ENCODE measurements around the gene TRAF3IP1.

TRAF3IP1 gene

DNA sequence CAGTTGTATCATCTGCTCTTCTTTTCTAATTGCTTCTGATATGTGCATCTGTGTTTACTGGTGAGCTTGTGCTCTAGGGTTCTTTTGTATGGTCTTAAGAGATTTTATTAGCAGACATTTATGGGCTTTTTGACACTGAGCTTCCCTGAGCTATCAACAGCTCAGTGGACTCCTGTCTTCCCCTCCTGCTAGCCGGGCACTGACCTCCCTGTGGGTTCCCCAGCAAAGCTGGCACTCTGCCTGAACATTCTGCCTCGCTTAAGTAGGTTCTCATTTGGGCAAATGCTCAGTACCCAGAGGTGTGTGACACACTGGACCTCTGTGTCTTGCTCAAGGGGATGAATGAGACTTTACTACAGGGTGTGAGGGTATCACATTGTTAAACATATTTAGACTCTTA is 15.8 kb downstream of the TRAF3IP1 start:
- no peak for TF ChIP-seq SP1 (IDR thresholded peaks at IDR 0.05)
- no peak for TF ChIP-seq BHLHE40 (IDR thresholded peaks at IDR 0.05; ENCODE audit: borderline replicate concordance)
- no peak for TF ChIP-seq FOXA1 (IDR thresholded peaks at IDR 0.05)
- no peak for TF ChIP-seq CTBP1 (IDR thresholded peaks at IDR 0.05; ENCODE audit: borderline replicate concordance)
- no peak for TF ChIP-seq HDGF (IDR thresholded peaks at IDR 0.05; ENCODE audit: borderline replicate concordance)
- no peak for TF ChIP-seq FOXK2 (IDR thresholded peaks at IDR 0.05)
- no peak for TF ChIP-seq SUZ12 (IDR thresholded peaks at IDR 0.05)
- no peak for TF ChIP-seq L3MBTL2 (conservative IDR thresholded peaks at IDR 0.05)
- no peak for TF ChIP-seq ARNT (IDR thresholded peaks at IDR 0.05)
- TF ChIP-seq ELF4 (IDR thresholded peaks at IDR 0.05), result no peak
- TF ChIP-seq TARDBP (IDR thresholded peaks at IDR 0.05), result no peak
- TF ChIP-seq, protein P1, sequence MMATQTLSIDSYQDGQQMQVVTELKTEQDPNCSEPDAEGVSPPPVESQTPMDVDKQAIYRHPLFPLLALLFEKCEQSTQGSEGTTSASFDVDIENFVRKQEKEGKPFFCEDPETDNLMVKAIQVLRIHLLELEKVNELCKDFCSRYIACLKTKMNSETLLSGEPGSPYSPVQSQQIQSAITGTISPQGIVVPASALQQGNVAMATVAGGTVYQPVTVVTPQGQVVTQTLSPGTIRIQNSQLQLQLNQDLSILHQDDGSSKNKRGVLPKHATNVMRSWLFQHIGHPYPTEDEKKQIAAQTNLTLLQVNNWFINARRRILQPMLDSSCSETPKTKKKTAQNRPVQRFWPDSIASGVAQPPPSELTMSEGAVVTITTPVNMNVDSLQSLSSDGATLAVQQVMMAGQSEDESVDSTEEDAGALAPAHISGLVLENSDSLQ (IDR thresholded peaks at IDR 0.05), result no peak
- no peak for TF ChIP-seq FOXM1 (IDR thresholded peaks at IDR 0.05; ENCODE audit: borderline replicate concordance)
- no peak for TF ChIP-seq ZNF384 (IDR thresholded peaks at IDR 0.05)
- no peak for TF ChIP-seq LEF1 (IDR thresholded peaks at IDR 0.05; ENCODE audit: borderline replicate concordance)
- no peak for TF ChIP-seq NFRKB (IDR thresholded peaks at IDR 0.05)
- ChIA-PET POLR2A (no interaction called here), CTCF (no interaction called here)
- no peak for DNase-seq (ENCODE audit: extremely low spot score)

DNA sequence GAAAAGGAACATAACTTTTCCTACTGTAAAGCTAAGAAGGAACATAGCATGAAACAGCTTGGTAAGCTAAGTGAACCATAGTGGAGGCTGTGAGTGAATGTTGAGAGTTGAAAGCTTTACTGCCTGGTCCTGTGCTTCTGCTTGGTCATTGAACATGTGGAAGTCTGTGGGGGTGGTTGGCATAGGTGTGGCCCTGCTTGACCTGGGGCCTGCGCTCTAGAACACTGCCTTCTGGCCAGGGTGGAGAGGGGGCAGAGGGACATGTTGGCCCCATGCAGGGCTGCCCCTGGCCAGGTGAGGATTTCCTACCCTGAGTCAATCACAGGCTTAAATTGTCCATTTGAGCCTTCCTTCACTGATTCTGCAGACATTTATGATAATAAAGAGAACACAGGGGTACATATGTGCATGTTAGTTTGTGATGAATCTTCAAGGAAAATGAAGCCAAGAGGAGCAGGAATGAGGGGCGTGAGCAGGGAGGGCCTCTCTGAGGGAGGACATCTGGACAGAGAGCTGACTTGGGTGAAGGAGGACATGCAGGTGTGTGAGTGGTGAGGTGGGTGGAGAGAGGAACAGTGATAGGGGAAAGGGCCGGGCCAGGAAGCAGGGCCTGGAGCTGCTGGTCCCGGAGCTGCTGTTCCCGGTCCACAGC is 16.6 kb downstream of the TRAF3IP1 start:
- POLR2A ChIA-PET, result no interaction called here
- no peak for TF ChIP-seq FOXK2 (IDR thresholded peaks at IDR 0.05)
- no peak for TF ChIP-seq ARNT (IDR thresholded peaks at IDR 0.05)
- no peak for TF ChIP-seq CTBP1 (IDR thresholded peaks at IDR 0.05; ENCODE audit: borderline replicate concordance)
- TF ChIP-seq NFRKB (IDR thresholded peaks at IDR 0.05), result no peak
- TF ChIP-seq SP1 (IDR thresholded peaks at IDR 0.05), result no peak
- TF ChIP-seq BHLHE40 (IDR thresholded peaks at IDR 0.05; ENCODE audit: borderline replicate concordance), result no peak
- no peak for TF ChIP-seq HDGF (IDR thresholded peaks at IDR 0.05; ENCODE audit: borderline replicate concordance)
- TF ChIP-seq, protein P1 (IDR thresholded peaks at IDR 0.05), result no peak
- TF ChIP-seq LEF1 (IDR thresholded peaks at IDR 0.05; ENCODE audit: borderline replicate concordance), result no peak
- no peak for TF ChIP-seq FOXA1 (IDR thresholded peaks at IDR 0.05)
- DNase-seq (ENCODE audit: extremely low spot score), result no peak
- CTCF ChIA-PET, result no interaction called here

DNA sequence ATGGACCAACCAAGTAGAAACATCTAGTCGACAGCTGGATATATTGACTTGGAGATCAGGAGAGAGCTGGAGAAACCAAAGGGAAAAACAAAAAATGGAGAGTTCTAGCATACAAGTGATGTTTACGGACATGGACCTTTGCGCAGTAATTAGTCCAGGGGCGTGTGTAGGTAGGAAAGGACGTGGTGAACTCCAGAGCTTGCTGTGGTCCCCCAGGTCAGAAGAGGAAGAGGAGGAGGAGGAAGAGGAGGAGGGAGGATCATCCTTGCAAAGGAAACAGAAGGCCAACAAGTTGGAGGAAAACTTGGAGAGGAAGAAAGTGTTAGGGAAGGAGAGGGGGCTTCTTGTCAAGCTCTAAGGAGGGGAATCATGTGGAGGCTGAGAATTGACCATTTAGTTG is 17.5 kb downstream of the TRAF3IP1 start:
- ChIA-PET CTCF (no interaction called here), POLR2A (no interaction called here)
- TF ChIP-seq TARDBP (IDR thresholded peaks at IDR 0.05) (no peak), BHLHE40 (IDR thresholded peaks at IDR 0.05; ENCODE audit: borderline replicate concordance) (no peak), FOXA1 (IDR thresholded peaks at IDR 0.05) (no peak), SUZ12 (IDR thresholded peaks at IDR 0.05) (no peak), NFRKB (IDR thresholded peaks at IDR 0.05) (no peak), SP1 (IDR thresholded peaks at IDR 0.05) (no peak), HDGF (IDR thresholded peaks at IDR 0.05; ENCODE audit: borderline replicate concordance) (no peak), FOXM1 (IDR thresholded peaks at IDR 0.05; ENCODE audit: borderline replicate concordance) (no peak), ARNT (IDR thresholded peaks at IDR 0.05) (no peak), L3MBTL2 (conservative IDR thresholded peaks at IDR 0.05) (no peak), ZNF384 (IDR thresholded peaks at IDR 0.05) (no peak), LEF1 (IDR thresholded peaks at IDR 0.05; ENCODE audit: borderline replicate concordance) (no peak), CTBP1 (IDR thresholded peaks at IDR 0.05; ENCODE audit: borderline replicate concordance) (no peak)
- no peak for DNase-seq (ENCODE audit: extremely low spot score)

DNA sequence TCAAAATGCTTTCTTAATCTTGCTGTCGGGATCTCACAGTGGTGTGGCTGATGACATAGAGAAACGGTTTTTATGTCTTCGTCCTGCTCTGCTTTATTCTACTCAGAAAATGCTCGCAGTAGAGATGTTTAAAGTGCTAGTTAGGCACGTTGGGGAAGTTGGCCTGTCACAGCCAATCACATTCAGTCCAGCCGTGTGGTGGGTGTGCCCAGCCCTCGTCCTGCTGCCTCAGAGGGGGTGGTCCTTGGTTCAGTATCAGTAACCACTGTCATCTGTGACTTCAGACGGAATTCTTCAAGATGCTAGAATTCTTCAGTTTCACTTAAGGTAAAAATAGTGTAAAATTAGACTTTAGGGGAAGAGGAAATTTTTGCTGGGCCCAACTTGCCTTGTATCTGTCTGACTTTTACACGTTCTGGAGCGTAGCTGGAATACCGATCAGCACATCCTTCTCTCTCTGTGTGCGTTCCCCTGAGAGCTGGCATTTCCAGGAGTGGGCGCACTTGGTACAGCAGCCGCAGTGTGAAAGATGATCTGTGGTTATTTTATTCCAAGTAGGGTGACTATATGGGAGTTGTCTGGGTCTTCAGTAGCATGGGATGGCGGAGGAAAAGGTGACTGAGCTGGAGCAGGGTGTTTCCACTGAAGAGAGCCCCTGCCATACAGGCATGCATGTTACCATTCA is 18.5 kb downstream of the TRAF3IP1 start:
- CTCF ChIA-PET, result no interaction called here
- TF ChIP-seq HDGF (IDR thresholded peaks at IDR 0.05; ENCODE audit: borderline replicate concordance), result no peak
- TF ChIP-seq, protein P1 (IDR thresholded peaks at IDR 0.05), result no peak
- no peak for TF ChIP-seq ZNF384 (IDR thresholded peaks at IDR 0.05)
- no peak for TF ChIP-seq L3MBTL2 (conservative IDR thresholded peaks at IDR 0.05)
- TF ChIP-seq FOXA1 (IDR thresholded peaks at IDR 0.05), result no peak
- TF ChIP-seq TARDBP (IDR thresholded peaks at IDR 0.05), result no peak
- DNase-seq (ENCODE audit: extremely low spot score), result no peak
- POLR2A ChIA-PET, result no interaction called here

DNA sequence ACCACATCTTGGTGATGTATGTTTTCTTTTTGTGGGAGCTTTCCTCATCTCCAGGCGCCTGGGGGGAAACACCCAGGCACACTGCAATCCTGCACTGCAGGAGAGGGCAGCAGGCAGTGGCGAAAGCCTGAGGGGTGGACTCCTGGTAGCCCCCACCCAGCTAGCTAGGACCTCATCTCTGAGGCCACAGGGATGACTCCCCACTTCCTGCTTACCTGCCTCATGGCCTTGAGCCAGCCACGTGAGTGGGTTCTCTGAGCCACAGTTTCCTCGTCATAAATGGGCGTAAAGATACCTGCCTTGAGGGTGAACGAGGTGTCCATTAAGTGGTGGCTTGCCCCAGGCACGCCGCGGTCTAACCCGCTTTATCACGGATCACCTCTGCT is 19.1 kb downstream of the TRAF3IP1 start:
- ChIA-PET CTCF (no interaction called here), POLR2A (no interaction called here)
- no peak for DNase-seq (ENCODE audit: extremely low spot score)
- TF ChIP-seq LEF1 (IDR thresholded peaks at IDR 0.05; ENCODE audit: borderline replicate concordance) (no peak), ZNF384 (IDR thresholded peaks at IDR 0.05) (no peak), L3MBTL2 (conservative IDR thresholded peaks at IDR 0.05) (no peak), SUZ12 (IDR thresholded peaks at IDR 0.05) (no peak), SP1 (IDR thresholded peaks at IDR 0.05) (no peak), ELF4 (IDR thresholded peaks at IDR 0.05) (no peak), FOXA1 (IDR thresholded peaks at IDR 0.05) (no peak), BHLHE40 (IDR thresholded peaks at IDR 0.05; ENCODE audit: borderline replicate concordance) (no peak), ARNT (IDR thresholded peaks at IDR 0.05) (no peak), TARDBP (IDR thresholded peaks at IDR 0.05) (no peak), CTBP1 (IDR thresholded peaks at IDR 0.05; ENCODE audit: borderline replicate concordance) (no peak), HDGF (IDR thresholded peaks at IDR 0.05; ENCODE audit: borderline replicate concordance) (no peak), FOXM1 (IDR thresholded peaks at IDR 0.05; ENCODE audit: borderline replicate concordance) (no peak), FOXK2 (IDR thresholded peaks at IDR 0.05) (no peak), NFRKB (IDR thresholded peaks at IDR 0.05) (no peak)
- TF ChIP-seq, protein P1 (IDR thresholded peaks at IDR 0.05), result no peak
